ENCODE data around the gene WDR70.

DNA sequence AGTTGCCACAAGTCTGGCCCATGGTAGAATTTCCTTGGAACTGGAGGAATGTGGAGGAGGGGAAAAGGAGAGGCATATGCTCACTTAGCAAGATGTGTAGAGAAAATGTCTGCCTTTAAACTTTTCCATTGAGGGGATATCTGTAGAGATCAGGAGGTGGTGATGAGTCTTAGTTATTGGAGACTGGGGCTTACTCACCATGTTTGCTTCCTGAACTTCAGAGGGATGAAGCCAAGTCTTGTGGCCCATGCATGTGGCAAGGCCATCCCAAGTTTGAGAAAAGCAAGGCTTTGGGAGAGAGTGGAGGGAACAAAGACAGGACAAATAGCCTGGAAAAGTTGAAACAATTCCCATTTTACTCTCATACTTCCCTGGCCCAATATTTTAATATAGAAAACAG lies 336.2 kb downstream of the WDR70 start:
- TF ChIP-seq, protein P1, sequence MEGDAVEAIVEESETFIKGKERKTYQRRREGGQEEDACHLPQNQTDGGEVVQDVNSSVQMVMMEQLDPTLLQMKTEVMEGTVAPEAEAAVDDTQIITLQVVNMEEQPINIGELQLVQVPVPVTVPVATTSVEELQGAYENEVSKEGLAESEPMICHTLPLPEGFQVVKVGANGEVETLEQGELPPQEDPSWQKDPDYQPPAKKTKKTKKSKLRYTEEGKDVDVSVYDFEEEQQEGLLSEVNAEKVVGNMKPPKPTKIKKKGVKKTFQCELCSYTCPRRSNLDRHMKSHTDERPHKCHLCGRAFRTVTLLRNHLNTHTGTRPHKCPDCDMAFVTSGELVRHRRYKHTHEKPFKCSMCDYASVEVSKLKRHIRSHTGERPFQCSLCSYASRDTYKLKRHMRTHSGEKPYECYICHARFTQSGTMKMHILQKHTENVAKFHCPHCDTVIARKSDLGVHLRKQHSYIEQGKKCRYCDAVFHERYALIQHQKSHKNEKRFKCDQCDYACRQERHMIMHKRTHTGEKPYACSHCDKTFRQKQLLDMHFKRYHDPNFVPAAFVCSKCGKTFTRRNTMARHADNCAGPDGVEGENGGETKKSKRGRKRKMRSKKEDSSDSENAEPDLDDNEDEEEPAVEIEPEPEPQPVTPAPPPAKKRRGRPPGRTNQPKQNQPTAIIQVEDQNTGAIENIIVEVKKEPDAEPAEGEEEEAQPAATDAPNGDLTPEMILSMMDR (conservative IDR thresholded peaks at IDR 0.05 in 1 of 2, IDR thresholded peaks at IDR 0.05 in 1 of 2; ENCODE audit: low read depth in 1 of 2, low read length in 2 of 2) = no peak
- TF ChIP-seq EZH2 (IDR thresholded peaks at IDR 0.05; ENCODE audit: low read length, missing control alignments) = no peak

All from fibroblast of lung (primary cell).